ENCODE results near the gene PRSS1. TPM values are rescaled to one million over a fixed set of nuclear protein-coding genes. Genes with fewer than 3 reads are reported as not detected.

Gene PRSS1
- total and polyA plus RNA-seq, 2 donors (not counting 1 experiment from before 2014, with no cell fraction given), result not detected

DNA sequence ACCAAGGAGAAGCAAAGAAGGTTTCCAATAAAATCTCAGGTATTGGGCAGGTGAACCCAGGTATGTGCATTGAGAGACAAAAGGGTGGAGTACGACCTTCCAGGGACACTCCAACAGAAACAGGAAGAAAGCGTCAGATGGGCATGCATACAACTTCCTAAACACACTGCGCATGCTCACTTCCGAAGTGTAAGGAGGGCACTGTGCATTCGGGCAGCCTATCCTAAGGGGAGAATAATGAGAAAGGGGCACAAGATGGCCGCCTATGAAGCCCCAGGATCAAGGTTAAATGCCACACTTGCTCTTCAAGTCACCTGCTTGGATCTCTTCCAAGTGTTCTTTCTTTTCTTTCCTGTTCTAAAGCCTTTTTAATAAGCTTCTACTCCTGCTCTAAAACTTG is 39.4 kb upstream of the PRSS1 start:
- no peaks in the 10 kb centered on the region for H3K9me3 ChIP-seq (ENCODE audit: control extremely low read depth in 1 of 3, control insufficient read depth in 2 of 3, insufficient read depth in 1 of 3, low read length in 2 of 3)
- H3K27ac Mint-ChIP-seq, result no peak overlapping the region
- H3K4me1 ChIP-seq (ENCODE audit: control insufficient read depth in 2 of 2, insufficient read depth in 2 of 2, low read length in 2 of 2), result peaks cover 12 to 16% of the 10 kb centered on the region in 2 donors
- H3K27me3 ChIP-seq (replicated peaks in 1 of 4; ENCODE audit: control extremely low read depth in 1 of 4, control insufficient read depth in 3 of 4, insufficient read depth in 4 of 4, low read length in 3 of 4), result peaks cover 0 to 3% (median 0%) of the 10 kb centered on the region in 4 experiments
- no peaks in the 10 kb centered on the region for H4K20me1 ChIP-seq (ENCODE audit: control insufficient read depth, insufficient read depth, low read length, poor library complexity, severe bottlenecking)
- H3K4me3 Mint-ChIP-seq, result no peak overlapping the region
- no peak overlapping the region for H3K9ac ChIP-seq (ENCODE audit: low read length)
- H3K36me3 ChIP-seq (replicated peaks in 1 of 2; ENCODE audit: control extremely low read depth in 1 of 2, control insufficient read depth in 1 of 2, extremely low read depth in 1 of 2, insufficient read depth in 2 of 2, low read length in 1 of 2), result no peaks in the 10 kb centered on the region
- ATAC-seq (ENCODE audit: low read depth) (no peak), DNase-seq (no peak)
- intact Hi-C loops (cut with micrococcal nuclease), result loop anchor here (5.0 kb wide), 2 partner anchors 43 to 142 kb away; no protein-coding TSS in a partner anchor
- peaks cover 9% of the 10 kb centered on the region for H3K27me3 Mint-ChIP-seq
- WGBS (ENCODE audit: insufficient coverage), result 57% methylated on average over 4 of the region's 6 CpGs
- no peak overlapping the region for H3K4me3 ChIP-seq (ENCODE audit: control extremely low read depth in 1 of 5, extremely low read depth in 1 of 5, insufficient read depth in 1 of 5, low read depth in 2 of 5, low read length in 4 of 5)
- ChIA-PET CTCF (interaction anchor here (1.5 to 12.7 kb wide), 3 partner anchors 72 to 102 kb away, joined by 4 to 288 read pairs (median 219); no protein-coding TSS in a partner anchor), POLR2A (no interaction called here)
- TF ChIP-seq, protein P1, sequence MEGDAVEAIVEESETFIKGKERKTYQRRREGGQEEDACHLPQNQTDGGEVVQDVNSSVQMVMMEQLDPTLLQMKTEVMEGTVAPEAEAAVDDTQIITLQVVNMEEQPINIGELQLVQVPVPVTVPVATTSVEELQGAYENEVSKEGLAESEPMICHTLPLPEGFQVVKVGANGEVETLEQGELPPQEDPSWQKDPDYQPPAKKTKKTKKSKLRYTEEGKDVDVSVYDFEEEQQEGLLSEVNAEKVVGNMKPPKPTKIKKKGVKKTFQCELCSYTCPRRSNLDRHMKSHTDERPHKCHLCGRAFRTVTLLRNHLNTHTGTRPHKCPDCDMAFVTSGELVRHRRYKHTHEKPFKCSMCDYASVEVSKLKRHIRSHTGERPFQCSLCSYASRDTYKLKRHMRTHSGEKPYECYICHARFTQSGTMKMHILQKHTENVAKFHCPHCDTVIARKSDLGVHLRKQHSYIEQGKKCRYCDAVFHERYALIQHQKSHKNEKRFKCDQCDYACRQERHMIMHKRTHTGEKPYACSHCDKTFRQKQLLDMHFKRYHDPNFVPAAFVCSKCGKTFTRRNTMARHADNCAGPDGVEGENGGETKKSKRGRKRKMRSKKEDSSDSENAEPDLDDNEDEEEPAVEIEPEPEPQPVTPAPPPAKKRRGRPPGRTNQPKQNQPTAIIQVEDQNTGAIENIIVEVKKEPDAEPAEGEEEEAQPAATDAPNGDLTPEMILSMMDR (IDR thresholded peaks at IDR 0.05), result no peak
- TF ChIP-seq EZH2 (IDR thresholded peaks at IDR 0.05; ENCODE audit: borderline replicate concordance, insufficient read depth, low read depth, low read length, poor library complexity, severe bottlenecking), result no peak
- no peak overlapping the region for H3K27ac ChIP-seq (ENCODE audit: low read length in 2 of 2)
- no peaks in the 10 kb centered on the region for H3K79me2 ChIP-seq (ENCODE audit: control insufficient read depth, insufficient read depth, low read length)
- H3K9me3 Mint-ChIP-seq (ENCODE audit: insufficient read depth), result no peaks in the 10 kb centered on the region
- no peak overlapping the region for H2AFZ ChIP-seq (ENCODE audit: insufficient read depth, low read depth, low read length, poor library complexity, severe bottlenecking)
- H3K4me1 Mint-ChIP-seq, result peaks cover 17% of the 10 kb centered on the region
- H3K4me2 ChIP-seq (replicated peaks; ENCODE audit: low read depth, low read length, poor library complexity, severe bottlenecking), result no peak overlapping the region

DNA sequence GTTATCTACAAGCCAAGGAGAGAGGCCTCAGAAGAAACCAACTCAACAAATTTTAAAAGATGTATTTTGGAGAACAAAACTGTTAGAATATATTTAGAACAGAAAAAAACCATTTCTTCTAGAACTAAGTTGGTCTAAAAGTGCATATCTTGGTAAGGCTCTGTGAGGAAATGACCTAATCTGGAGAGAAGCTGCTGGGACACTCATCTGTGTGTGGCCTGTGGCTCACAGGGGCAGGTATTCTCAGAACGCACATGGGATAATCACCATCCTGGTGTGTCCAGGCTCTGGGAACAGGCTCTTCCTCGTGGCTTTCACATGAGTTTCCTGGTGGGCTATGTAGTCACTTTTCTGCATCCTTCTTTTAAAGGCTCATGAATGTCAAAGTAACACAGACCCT is 38.1 kb upstream of the PRSS1 start:
- no peak overlapping the region for H3K4me3 Mint-ChIP-seq
- intact Hi-C loops (cut with micrococcal nuclease), result loop anchor here (5.0 kb wide), 2 partner anchors 44 to 141 kb away; no protein-coding TSS in a partner anchor

More for the DNA sequence above, 38.1 kb upstream of the PRSS1 start:
- no peak overlapping the region for H3K4me2 ChIP-seq (replicated peaks; ENCODE audit: low read depth, low read length, poor library complexity, severe bottlenecking)
- peaks cover 9% of the 10 kb centered on the region for H3K27me3 Mint-ChIP-seq
- peaks cover 19% of the 10 kb centered on the region for H3K4me1 Mint-ChIP-seq
- H3K4me3 ChIP-seq (ENCODE audit: control extremely low read depth in 1 of 5, extremely low read depth in 1 of 5, insufficient read depth in 1 of 5, low read depth in 2 of 5, low read length in 4 of 5), result no peak overlapping the region
- H3K27ac Mint-ChIP-seq, result no peak overlapping the region
- no peak overlapping the region for H3K9ac ChIP-seq (ENCODE audit: low read length)
- no peak for ATAC-seq (ENCODE audit: low read depth)
- no peak overlapping the region for H2AFZ ChIP-seq (ENCODE audit: insufficient read depth, low read depth, low read length, poor library complexity, severe bottlenecking)
- TF ChIP-seq, protein P1 (IDR thresholded peaks at IDR 0.05), result no peak
- no peak for TF ChIP-seq EZH2 (IDR thresholded peaks at IDR 0.05; ENCODE audit: borderline replicate concordance, insufficient read depth, low read depth, low read length, poor library complexity, severe bottlenecking)
- POLR2A ChIA-PET, result interaction anchor here (4.0 to 4.1 kb wide), 2 partner anchors 86 to 99 kb away, joined by 15 to 17 read pairs; no protein-coding TSS in a partner anchor
- H3K9me3 Mint-ChIP-seq (ENCODE audit: insufficient read depth), result no peaks in the 10 kb centered on the region
- peaks cover 0 to 3% (median 0%) of the 10 kb centered on the region in 4 experiments for H3K27me3 ChIP-seq (replicated peaks in 1 of 4; ENCODE audit: control extremely low read depth in 1 of 4, control insufficient read depth in 3 of 4, insufficient read depth in 4 of 4, low read length in 3 of 4)
- no peak overlapping the region for H3K27ac ChIP-seq (ENCODE audit: low read length in 2 of 2)
- DNase-seq, result no peak
- H4K20me1 ChIP-seq (ENCODE audit: control insufficient read depth, insufficient read depth, low read length, poor library complexity, severe bottlenecking), result no peaks in the 10 kb centered on the region
- no peaks in the 10 kb centered on the region for H3K79me2 ChIP-seq (ENCODE audit: control insufficient read depth, insufficient read depth, low read length)
- H3K9me3 ChIP-seq (ENCODE audit: control extremely low read depth in 1 of 3, control insufficient read depth in 2 of 3, insufficient read depth in 1 of 3, low read length in 2 of 3), result no peaks in the 10 kb centered on the region
- CTCF ChIA-PET, result interaction anchor here (0.6 to 12.7 kb wide), 9 partner anchors 13 to 292 kb away, joined by 3 to 288 read pairs (median 4); no protein-coding TSS in a partner anchor
- H3K36me3 ChIP-seq (replicated peaks in 1 of 2; ENCODE audit: control extremely low read depth in 1 of 2, control insufficient read depth in 1 of 2, extremely low read depth in 1 of 2, insufficient read depth in 2 of 2, low read length in 1 of 2), result no peaks in the 10 kb centered on the region
- peaks cover 16 to 24% of the 10 kb centered on the region in 2 donors for H3K4me1 ChIP-seq (ENCODE audit: control insufficient read depth in 2 of 2, insufficient read depth in 2 of 2, low read length in 2 of 2)
- WGBS (ENCODE audit: insufficient coverage), result 50% methylated on average over 1 of the region's 2 CpGs

All from B cell (primary cell).